HEK293T (cell line): ENCODE measurements around the gene TXNL4A.

Experiments
- ARNT ChIP-seq: fragments of 450-650 bp; IDR thresholded peaks from 2 replicates; pipeline ENCODE4 v1.6.1; 2017; ENCODE audit warnings: mild to moderate bottlenecking
- BHLHE40 ChIP-seq: fragments of 450-650 bp; IDR thresholded peaks from 2 replicates; pipeline ENCODE4 v1.6.1; 2016; ENCODE audit warnings: mild to moderate bottlenecking, moderate library complexity, borderline replicate concordance
- CTBP1 ChIP-seq: fragments of 450-650 bp; IDR thresholded peaks from 2 replicates; pipeline ENCODE4 v1.6.1; 2016; ENCODE audit warnings: borderline replicate concordance
- ELF4 ChIP-seq: fragments of 450-650 bp; IDR thresholded peaks from 2 replicates; pipeline ENCODE4 v1.6.1; 2017; ENCODE audit warnings: antibody characterized with exemption
- FOXK2 ChIP-seq: fragments of 450-650 bp; IDR thresholded peaks from 2 replicates; pipeline ENCODE4 v1.6.1; 2016; ENCODE audit warnings: mild to moderate bottlenecking
- FOXM1 ChIP-seq: fragments of 450-650 bp; IDR thresholded peaks from 2 replicates; pipeline ENCODE4 v1.6.1; 2017; ENCODE audit warnings: mild to moderate bottlenecking, borderline replicate concordance
- HDGF ChIP-seq: fragments of 450-650 bp; IDR thresholded peaks from 2 replicates; pipeline ENCODE4 v1.6.1; 2017; ENCODE audit warnings: antibody characterized with exemption, borderline replicate concordance
- LEF1 ChIP-seq: fragments of 450-650 bp; IDR thresholded peaks from 2 replicates; pipeline ENCODE4 v1.6.1; 2017; ENCODE audit warnings: mild to moderate bottlenecking, borderline replicate concordance
- NFRKB ChIP-seq: fragments of 450-650 bp; IDR thresholded peaks from 2 replicates; pipeline ENCODE4 v1.6.1; 2016; ENCODE audit warnings: mild to moderate bottlenecking, moderate library complexity
- SP1 ChIP-seq: fragments of 450-650 bp; IDR thresholded peaks from 2 replicates; pipeline ENCODE4 v1.6.1; 2017
- SUZ12 ChIP-seq: fragments of 450-650 bp; IDR thresholded peaks from 2 replicates; pipeline ENCODE4 v1.6.1; 2016; ENCODE audit warnings: mild to moderate bottlenecking
- TARDBP ChIP-seq: fragments of 450-650 bp; IDR thresholded peaks from 2 replicates; pipeline ENCODE4 v1.6.1; 2016
- ZNF384 ChIP-seq: fragments of 450-650 bp; IDR thresholded peaks from 2 replicates; pipeline ENCODE4 v1.6.1; 2016

GRCh38 chr18:79927607-79928562 is 60.5 kb downstream of the TXNL4A start:
- TF ChIP-seq ELF4 (no peak), SP1 (no peak), ZNF384 (no peak), LEF1 (no peak), ARNT (no peak), FOXK2 (no peak), BHLHE40 (no peak), SUZ12 (no peak), TARDBP (no peak), HDGF (no peak), CTBP1 (no peak), FOXM1 (no peak), NFRKB (no peak)
